ENCODE results near the gene NKAIN2.

- TF ChIP-seq CTCF (IDR thresholded peaks at IDR 0.05) (no peak), POLR2A (IDR thresholded peaks at IDR 0.05) (no peak)
Measured at GRCh38 chr6:124560873-124561567, 757.4 kb downstream of the NKAIN2 start.
